SK-N-SH treated with all-trans-retinoic acid at 6 μM for 48 hours (cell line): ENCODE results near the gene MTA3.

Experiments used
- ATAC-seq: fragments of 200-7000 bp; cut with Tn5 transposase; 3 replicates; pipeline ENCODE4 v1.9.1; 2020; ENCODE audit warnings: mild to moderate bottlenecking, moderate library complexity
- CREB5 ChIP-seq: fragments of 250-450 bp; sonication (Bioruptor Pico); IDR thresholded peaks from 2 replicates; pipeline ENCODE4 v1.5.1; 2020; ENCODE audit warnings: low read depth, mild to moderate bottlenecking, moderate library complexity
- CSDC2 ChIP-seq: fragments of 250-450 bp; sonication (Bioruptor Pico); IDR thresholded peaks from 2 replicates; pipeline ENCODE4 v1.5.0; 2020; ENCODE audit warnings: mild to moderate bottlenecking, moderate library complexity
- CSRNP3 ChIP-seq: fragments of 250-450 bp; sonication (Bioruptor Pico); IDR thresholded peaks from 2 replicates; pipeline ENCODE4 v1.5.1; 2021; ENCODE audit warnings: mild to moderate bottlenecking, moderate library complexity
- ESRRG ChIP-seq: fragments of 250-450 bp; sonication (Bioruptor Pico); IDR thresholded peaks from 2 replicates; pipeline ENCODE4 v1.6.1; 2021; ENCODE audit warnings: mild to moderate bottlenecking
- GLIS3 ChIP-seq: fragments of 250-450 bp; sonication (Bioruptor Pico); IDR thresholded peaks from 2 replicates; pipeline ENCODE4 v1.5.0; 2020; ENCODE audit warnings: mild to moderate bottlenecking, moderate library complexity
- ISL1 ChIP-seq: fragments of 250-450 bp; sonication (Bioruptor Pico); IDR thresholded peaks from 2 replicates; pipeline ENCODE4 v2.1.2; 2022; ENCODE audit warnings: mild to moderate bottlenecking, moderate library complexity
- OSR1 ChIP-seq: fragments of 250-450 bp; sonication (Bioruptor Pico); IDR thresholded peaks from 2 replicates; pipeline ENCODE4 v1.8.0; 2022; ENCODE audit warnings: moderate library complexity, mild to moderate bottlenecking, inconsistent platforms
- PATZ1 ChIP-seq: fragments of 250-450 bp; sonication (Bioruptor Pico); IDR thresholded peaks from 2 replicates; pipeline ENCODE4 v1.8.0; 2020; ENCODE audit warnings: mild to moderate bottlenecking, moderate library complexity, borderline replicate concordance
- POU6F1 ChIP-seq: fragments of 250-450 bp; sonication (Bioruptor Pico); IDR thresholded peaks from 2 replicates; pipeline ENCODE4 v1.8.0; 2021; ENCODE audit warnings: low read depth, mild to moderate bottlenecking, moderate library complexity, borderline replicate concordance
- PPARA ChIP-seq: fragments of 250-450 bp; sonication (Bioruptor Pico); IDR thresholded peaks from 2 replicates; pipeline ENCODE4 v1.5.0; 2020; ENCODE audit warnings: mild to moderate bottlenecking, borderline replicate concordance
- RARB ChIP-seq: fragments of 250-450 bp; sonication (Bioruptor Pico); IDR thresholded peaks from 2 replicates; pipeline ENCODE4 v1.8.0; 2021; ENCODE audit warnings: mild to moderate bottlenecking, moderate library complexity
- SNAI2 ChIP-seq: fragments of 250-450 bp; sonication (Bioruptor Pico); IDR thresholded peaks from 2 replicates; pipeline ENCODE4 v1.5.0; 2020; ENCODE audit warnings: mild to moderate bottlenecking, moderate library complexity
- TCF4 ChIP-seq: fragments of 250-450 bp; sonication (Bioruptor Pico); IDR thresholded peaks from 2 replicates; pipeline ENCODE4 v1.8.0; 2021; ENCODE audit warnings: mild to moderate bottlenecking, moderate library complexity, borderline replicate concordance
- TOX ChIP-seq: fragments of 250-450 bp; sonication (Bioruptor Pico); IDR thresholded peaks from 2 replicates; pipeline ENCODE4 v1.8.0; 2021; ENCODE audit warnings: mild to moderate bottlenecking, moderate library complexity, borderline replicate concordance
- TSHZ2 ChIP-seq: fragments of 250-450 bp; sonication (Bioruptor Pico); IDR thresholded peaks from 2 replicates; pipeline ENCODE4 v1.5.0; 2020; ENCODE audit warnings: mild to moderate bottlenecking, moderate library complexity
- ZC3H10 ChIP-seq: fragments of 250-450 bp; sonication (Bioruptor Pico); IDR thresholded peaks from 2 replicates; pipeline ENCODE4 v1.5.1; 2021; ENCODE audit warnings: mild to moderate bottlenecking, moderate library complexity
- ZFP3 ChIP-seq: fragments of 250-450 bp; sonication (Bioruptor Pico); IDR thresholded peaks from 2 replicates; pipeline ENCODE4 v1.5.0; 2020; ENCODE audit warnings: mild to moderate bottlenecking, moderate library complexity
- ZFP30 ChIP-seq: fragments of 450-650 bp; formaldehyde crosslinking; IDR thresholded peaks from 2 replicates; pipeline ENCODE4 v1.5.0; 2022; ENCODE audit warnings: mild to moderate bottlenecking, moderate library complexity
- ZNF565 ChIP-seq: fragments of 450-650 bp; formaldehyde crosslinking; conservative IDR thresholded peaks from 2 replicates; pipeline ENCODE4 v1.5.0; 2020; ENCODE audit warnings: low read depth, mild to moderate bottlenecking, moderate library complexity
- ZNF70 ChIP-seq: fragments of 450-650 bp; formaldehyde crosslinking; IDR thresholded peaks from 2 replicates; pipeline ENCODE4 v1.5.0; 2020; ENCODE audit warnings: mild to moderate bottlenecking, moderate library complexity
- ZNF8 ChIP-seq: fragments of 450-650 bp; formaldehyde crosslinking; IDR thresholded peaks from 2 replicates; pipeline ENCODE4 v1.5.0; 2020; ENCODE audit warnings: mild to moderate bottlenecking, moderate library complexity

MTA3 gene

GRCh38 chr2:42771546-42772153 is 203.2 kb downstream of the MTA3 start:
- TF ChIP-seq CSDC2 (no peak), PATZ1 (CRISPR knock-in tag) (no peak), TOX (CRISPR knock-in tag) (no peak), TSHZ2 (no peak), CSRNP3 (CRISPR knock-in tag) (no peak), POU6F1 (CRISPR knock-in tag) (no peak), OSR1 (CRISPR knock-in tag) (no peak), TCF4 (CRISPR knock-in tag) (no peak), SNAI2 (no peak), PPARA (CRISPR knock-in tag) (no peak), ISL1 (CRISPR knock-in tag) (no peak), CREB5 (CRISPR knock-in tag) (no peak), ZC3H10 (CRISPR knock-in tag) (no peak), ZNF565 (CRISPR knock-in tag) (no peak), GLIS3 (CRISPR knock-in tag) (no peak), RARB (CRISPR knock-in tag) (no peak), ZFP30 (no peak), ZNF70 (CRISPR knock-in tag) (no peak), ZFP3 (no peak), ZNF8 (CRISPR knock-in tag) (no peak)
- TF ChIP-seq, all 23 proteins: peak for 0
- no peak for ATAC-seq

GRCh38 chr2:42775186-42775585 is 206.8 kb downstream of the MTA3 start:
- ATAC-seq = no peak
- no peak for TF ChIP-seq ZNF8 (CRISPR knock-in tag)
- TF ChIP-seq GLIS3 (CRISPR knock-in tag) = no peak
- TF ChIP-seq TCF4 (CRISPR knock-in tag) = no peak
- TF ChIP-seq ZFP3 = no peak
- TF ChIP-seq RARB (CRISPR knock-in tag) = no peak
- no peak for TF ChIP-seq ISL1 (CRISPR knock-in tag)
- no peak for TF ChIP-seq TOX (CRISPR knock-in tag)
- no peak for TF ChIP-seq ZNF70 (CRISPR knock-in tag)
- TF ChIP-seq OSR1 (CRISPR knock-in tag) = no peak
- no peak for TF ChIP-seq POU6F1 (CRISPR knock-in tag)
- TF ChIP-seq ESRRG = no peak
- TF ChIP-seq SNAI2 = no peak
- TF ChIP-seq ZC3H10 (CRISPR knock-in tag) = no peak
- no peak for TF ChIP-seq PATZ1 (CRISPR knock-in tag)
- TF ChIP-seq TSHZ2 = no peak
